GM10847 (cell line): ENCODE measurements around the gene SH3BP5.

ENCODE experiments used
- POLR2A ChIP-seq: IDR thresholded peaks from 2 replicates; pipeline ENCODE4 v1.6.1; 2011; ENCODE audit not compliant: insufficient read length; ENCODE audit errors: extremely low read depth

SH3BP5 gene

GRCh38 chr3:15331606-15332404 is 581 bp downstream of the SH3BP5 start:
- no peak for TF ChIP-seq POLR2A

- TF ChIP-seq POLR2A, result no peak
Observed at GRCh38 chr3:15331072-15331605, 1.2 kb downstream of the SH3BP5 start.

- no peak for TF ChIP-seq POLR2A
Observed at GRCh38 chr3:15330031-15330596, 2.3 kb downstream of the SH3BP5 start.

GRCh38 chr3:15329046-15330005 is 3.1 kb downstream of the SH3BP5 start:
- no peak for TF ChIP-seq POLR2A

GRCh38 chr3:15327941-15328340 is 4.4 kb downstream of the SH3BP5 start:
- TF ChIP-seq POLR2A, result no peak

- TF ChIP-seq POLR2A, result no peak
Observed at GRCh38 chr3:15326673-15327072, 5.7 kb downstream of the SH3BP5 start.

- no peak for TF ChIP-seq POLR2A
Observed at GRCh38 chr3:15326037-15326436, 6.3 kb downstream of the SH3BP5 start.

- no peak for TF ChIP-seq POLR2A
Observed at GRCh38 chr3:15325228-15325627, 7.2 kb downstream of the SH3BP5 start.

- TF ChIP-seq POLR2A, result no peak
Observed at GRCh38 chr3:15324379-15324808, 8.0 kb downstream of the SH3BP5 start.

GRCh38 chr3:15323063-15323462 is 9.3 kb downstream of the SH3BP5 start:
- no peak for TF ChIP-seq POLR2A

- TF ChIP-seq POLR2A, result no peak
Observed at GRCh38 chr3:15321349-15321748, 11.0 kb downstream of the SH3BP5 start.

- TF ChIP-seq POLR2A, result no peak
Observed at GRCh38 chr3:15319575-15319974, 12.8 kb downstream of the SH3BP5 start.

- TF ChIP-seq POLR2A, result no peak
Observed at GRCh38 chr3:15319136-15319535, 13.2 kb downstream of the SH3BP5 start.

- no peak for TF ChIP-seq POLR2A
Observed at GRCh38 chr3:15318661-15319060, 13.7 kb downstream of the SH3BP5 start.

- no peak for TF ChIP-seq POLR2A
Observed at GRCh38 chr3:15316998-15317435, 15.4 kb downstream of the SH3BP5 start.
